H9 (cell line): ENCODE results near the gene EVI5L. TPM values are rescaled to one million over a fixed set of nuclear protein-coding genes. Genes with fewer than 3 reads are reported as not detected.
A peak's percentile ranks its signal among the peaks of the same experiment; 100 is the strongest.

Experiments
- DNase-seq: peaks from one replicate; pipeline ENCODE4 v3.0.0-alpha.2; 2017
- H2AFZ ChIP-seq: one replicate; pipeline ENCODE4 v1.6.1; 2013; ENCODE audit warnings: mild to moderate bottlenecking, low read length, control low read depth, moderate library complexity
- H2AK5ac ChIP-seq: 2 replicates; pipeline ENCODE4 v1.6.1; 2013; ENCODE audit warnings: low read length, control low read depth, mixed read lengths; ENCODE audit not compliant: insufficient read length
- H2BK120ac ChIP-seq: one replicate; pipeline ENCODE4 v1.6.1; 2013; ENCODE audit warnings: low read depth, mild to moderate bottlenecking, low read length, control low read depth, inconsistent platforms; ENCODE audit not compliant: poor library complexity, severe bottlenecking
- H2BK12ac ChIP-seq: 2 replicates; pipeline ENCODE4 v1.6.1; 2013; ENCODE audit warnings: low read length, control low read depth, mixed read lengths, low read depth; ENCODE audit not compliant: insufficient read length
- H2BK15ac ChIP-seq: 2 replicates; pipeline ENCODE4 v1.6.1; 2013; ENCODE audit warnings: low read depth, low read length, control low read depth
- H2BK20ac ChIP-seq: one replicate; pipeline ENCODE4 v1.6.1; 2013; ENCODE audit warnings: low read depth, mild to moderate bottlenecking, low read length, control low read depth, inconsistent platforms; ENCODE audit not compliant: poor library complexity, severe bottlenecking
- H2BK5ac ChIP-seq: 2 replicates; pipeline ENCODE4 v1.6.1; 2013; ENCODE audit warnings: low read length, control low read depth, mixed read lengths; ENCODE audit not compliant: insufficient read length
- H3K14ac ChIP-seq: 2 replicates; pipeline ENCODE4 v1.6.1; 2013; ENCODE audit warnings: low read length, control low read depth; ENCODE audit not compliant: insufficient read depth
- H3K18ac ChIP-seq: 2 replicates; pipeline ENCODE4 v1.6.1; 2013; ENCODE audit warnings: low read depth, mild to moderate bottlenecking, mixed read lengths, low read length, control low read depth; ENCODE audit not compliant: insufficient read length
- H3K23ac ChIP-seq: 2 replicates; pipeline ENCODE4 v1.6.1; 2013; ENCODE audit warnings: low read length, control low read depth, mixed read lengths, low read depth; ENCODE audit not compliant: insufficient read length
- H3K23me2 ChIP-seq: 2 replicates; pipeline ENCODE4 v1.6.1; 2013; ENCODE audit warnings: low read depth, mild to moderate bottlenecking, mixed read lengths, low read length, control low read depth; ENCODE audit not compliant: insufficient read length, poor library complexity, severe bottlenecking
- H3K27ac ChIP-seq: 2 replicates; pipeline ENCODE4 v1.5.1; 2013; ENCODE audit warnings: low read length, control low read depth, mixed read lengths, low read depth; ENCODE audit not compliant: insufficient read length
- H3K27me3 ChIP-seq: 2 replicates; pipeline ENCODE4 v1.6.1; 2013; ENCODE audit warnings: low read length, control low read depth, inconsistent platforms; ENCODE audit not compliant: insufficient read depth
- H3K4ac ChIP-seq: 2 replicates; pipeline ENCODE4 v1.6.1; 2013; ENCODE audit warnings: low read depth, mild to moderate bottlenecking, control low read depth, inconsistent platforms, low read length, moderate library complexity
- H3K4me1 ChIP-seq: 2 replicates; pipeline ENCODE4 v1.6.1; 2013; ENCODE audit warnings: low read length, control low read depth, inconsistent platforms; ENCODE audit not compliant: insufficient read depth
- H3K4me2 ChIP-seq: 2 replicates; pipeline ENCODE4 v1.6.1; 2013; ENCODE audit warnings: low read length, control low read depth, mixed read lengths; ENCODE audit not compliant: insufficient read length, insufficient read depth
- H3K56ac ChIP-seq: 2 replicates; pipeline ENCODE4 v1.6.1; 2013; ENCODE audit warnings: low read depth, mild to moderate bottlenecking, mixed read lengths, low read length, control low read depth; ENCODE audit not compliant: insufficient read length
- H3K79me1 ChIP-seq: 2 replicates; pipeline ENCODE4 v1.6.1; 2013; ENCODE audit warnings: low read depth, mild to moderate bottlenecking, moderate library complexity, low read length, control low read depth, inconsistent platforms; ENCODE audit not compliant: insufficient read depth, poor library complexity, severe bottlenecking
- H3K79me2 ChIP-seq: 2 replicates; pipeline ENCODE4 v1.6.1; 2013; ENCODE audit warnings: low read length, control low read depth, inconsistent platforms; ENCODE audit not compliant: insufficient read depth
- H3K9ac ChIP-seq: 2 replicates; pipeline ENCODE4 v1.6.1; 2013; ENCODE audit warnings: low read length, control low read depth, mixed read lengths; ENCODE audit not compliant: insufficient read length; ENCODE audit errors: extremely low read depth
- H3K9me3 ChIP-seq: one replicate; pipeline ENCODE4 v1.6.1; 2013; ENCODE audit warnings: low read depth, low read length, inconsistent platforms; ENCODE audit not compliant: control insufficient read depth
- H3T11ph ChIP-seq: one replicate; pipeline ENCODE4 v1.6.1; 2013; ENCODE audit warnings: mild to moderate bottlenecking, low read length, control low read depth, inconsistent platforms
- H4K20me1 ChIP-seq: one replicate; pipeline ENCODE4 v1.6.1; 2013; ENCODE audit not compliant: control insufficient read depth, insufficient read length, insufficient read depth
- H4K5ac ChIP-seq: 2 replicates; pipeline ENCODE4 v1.6.1; 2013; ENCODE audit warnings: low read depth, mild to moderate bottlenecking, mixed read lengths, low read length, control low read depth; ENCODE audit not compliant: insufficient read length
- H4K8ac ChIP-seq: replicated peaks from 2 replicates; pipeline ENCODE4 v1.6.1; 2013; ENCODE audit warnings: low read length, control low read depth, mixed read lengths, low read depth; ENCODE audit not compliant: insufficient read length
- H4K91ac ChIP-seq: 2 replicates; pipeline ENCODE4 v1.6.1; 2013; ENCODE audit warnings: low read depth, mild to moderate bottlenecking, moderate library complexity, mixed read lengths, low read length, control low read depth; ENCODE audit not compliant: insufficient read length
- H3K27ac Mint-ChIP-seq, 3 experiments: 2 replicates in 2 of 3; 3 replicates in 1 of 3; pipeline ENCODE4 v1.8.0; 2020 to 2021; ENCODE audit warnings: mixed read lengths in 3 of 3, mild to moderate bottlenecking in 1 of 3, moderate library complexity in 1 of 3
- H3K27me3 Mint-ChIP-seq: 2 replicates; pipeline ENCODE4 v1.8.0; 2021; ENCODE audit warnings: low read depth, mild to moderate bottlenecking, moderate library complexity, mixed read lengths
- H3K36me3 Mint-ChIP-seq, 3 experiments: 2 replicates in 2 of 3; 3 replicates in 1 of 3; pipeline ENCODE4 v1.8.0; 2020 to 2021; ENCODE audit warnings: low read depth in 3 of 3, mixed read lengths in 3 of 3; ENCODE audit not compliant: insufficient read depth in 1 of 3
- H3K4me1 Mint-ChIP-seq, 2 experiments: 2 replicates each; pipeline ENCODE4 v1.8.0; 2020; ENCODE audit warnings: mixed read lengths in 2 of 2
- H3K4me3 Mint-ChIP-seq, 2 experiments: 2 replicates in 1 of 2; 3 replicates in 1 of 2; pipeline ENCODE4 v1.8.0; 2020 to 2021; ENCODE audit warnings: mild to moderate bottlenecking in 2 of 2, mixed read lengths in 2 of 2, moderate library complexity in 1 of 2
- H3K9me3 Mint-ChIP-seq, 2 experiments: 2 replicates in 1 of 2; 3 replicates in 1 of 2; pipeline ENCODE4 v1.8.0; 2020; ENCODE audit warnings: mild to moderate bottlenecking in 2 of 2, mixed read lengths in 2 of 2, moderate library complexity in 1 of 2
- WGBS: extraction: QIAGEN DNeasy Blood & Tissue Kit; methylation state at CpG from one replicate; pipeline ENCODE4 v1.1.7; 2013; ENCODE audit warnings: missing lambda C conversion rate, low lambda C conversion rate, mixed read lengths; ENCODE audit not compliant: insufficient read length; ENCODE audit errors: extremely low coverage; 5-methylcytosine and 5-hydroxymethylcytosine counted together
- total RNA-seq: library from RNA; stranded (reverse); gene quantifications from 2 replicates; pipeline ENCODE4 v1.2.1, GENCODE V29; 2021
- TF ChIP-seq, protein P1 (sequence below): fragments of 200-600 bp; sonication (generic); conservative IDR thresholded peaks from 3 replicates; pipeline ENCODE4 v1.8.0; 2021; ENCODE audit warnings: antibody characterized with exemption, mild to moderate bottlenecking

EVI5L gene
- total RNA-seq, 1 experiment from 2014 or later: 7.1 TPM

DNA sequence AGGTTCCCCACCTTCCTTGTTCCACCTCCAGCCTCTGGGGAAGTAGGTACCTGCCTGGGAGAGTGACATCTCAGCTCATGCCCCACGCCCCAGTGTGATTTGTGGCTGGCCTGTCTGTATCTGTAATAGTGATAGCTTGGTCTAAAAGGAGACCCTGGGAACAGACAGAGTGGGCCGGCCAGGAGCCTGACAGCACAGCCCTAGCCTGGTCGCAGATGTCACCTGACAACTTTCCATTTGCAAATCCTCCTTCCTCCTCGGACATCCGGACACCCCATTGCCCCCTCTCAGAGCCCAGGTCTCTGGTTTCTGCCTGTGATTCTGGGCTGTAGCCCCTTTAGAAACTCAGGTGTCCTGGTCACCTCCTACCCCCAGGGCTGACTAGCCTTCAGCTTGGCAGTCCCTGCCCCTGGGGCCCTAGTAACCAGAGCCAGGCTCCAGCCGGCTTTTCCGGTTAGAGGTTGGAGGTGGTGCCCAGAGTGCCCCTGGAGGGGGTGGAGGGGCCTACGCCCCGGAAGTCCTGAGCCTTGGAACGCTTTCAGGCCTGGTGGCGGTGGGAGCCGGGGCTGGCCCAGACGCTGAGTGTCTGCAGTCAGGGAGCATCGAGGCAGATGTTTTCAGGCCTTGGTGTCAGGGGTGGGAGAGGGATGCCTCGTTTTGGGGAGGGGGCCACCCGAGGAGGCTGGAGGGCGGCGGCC, 64.7 kb downstream of the EVI5L start:
- H4K91ac ChIP-seq: no peak overlapping the region
- H4K8ac ChIP-seq: no peak overlapping the region
- no peak overlapping the region for H3K27ac ChIP-seq
- no peaks in the 10 kb centered on the region for H4K20me1 ChIP-seq
- H2BK12ac ChIP-seq: no peak overlapping the region
- Mint-ChIP-seq H3K4me1 (peaks cover 0 to 6% of the 10 kb centered on the region in 2 experiments; a peak in 2 of 4 replicates), H3K4me3 (no peak overlapping the region), H3K27me3 (peaks cover 3% of the 10 kb centered on the region), H3K36me3 (peaks cover 7 to 13% (median 11%) of the 10 kb centered on the region in 3 experiments; a peak in 6 of 7 replicates), H3K9me3 (no peaks in the 10 kb centered on the region), H3K27ac (no peak overlapping the region)
- DNase-seq: no peak
- no peak overlapping the region for H4K5ac ChIP-seq
- no peak overlapping the region for H3K9ac ChIP-seq
- no peak overlapping the region for H2BK15ac ChIP-seq
- TF ChIP-seq, protein P1, sequence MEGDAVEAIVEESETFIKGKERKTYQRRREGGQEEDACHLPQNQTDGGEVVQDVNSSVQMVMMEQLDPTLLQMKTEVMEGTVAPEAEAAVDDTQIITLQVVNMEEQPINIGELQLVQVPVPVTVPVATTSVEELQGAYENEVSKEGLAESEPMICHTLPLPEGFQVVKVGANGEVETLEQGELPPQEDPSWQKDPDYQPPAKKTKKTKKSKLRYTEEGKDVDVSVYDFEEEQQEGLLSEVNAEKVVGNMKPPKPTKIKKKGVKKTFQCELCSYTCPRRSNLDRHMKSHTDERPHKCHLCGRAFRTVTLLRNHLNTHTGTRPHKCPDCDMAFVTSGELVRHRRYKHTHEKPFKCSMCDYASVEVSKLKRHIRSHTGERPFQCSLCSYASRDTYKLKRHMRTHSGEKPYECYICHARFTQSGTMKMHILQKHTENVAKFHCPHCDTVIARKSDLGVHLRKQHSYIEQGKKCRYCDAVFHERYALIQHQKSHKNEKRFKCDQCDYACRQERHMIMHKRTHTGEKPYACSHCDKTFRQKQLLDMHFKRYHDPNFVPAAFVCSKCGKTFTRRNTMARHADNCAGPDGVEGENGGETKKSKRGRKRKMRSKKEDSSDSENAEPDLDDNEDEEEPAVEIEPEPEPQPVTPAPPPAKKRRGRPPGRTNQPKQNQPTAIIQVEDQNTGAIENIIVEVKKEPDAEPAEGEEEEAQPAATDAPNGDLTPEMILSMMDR: peak; percentile 24; the same call in 1 of the 3 replicates
- no peak overlapping the region for H3K18ac ChIP-seq
- no peak overlapping the region for H3T11ph ChIP-seq
- WGBS: no CpG with 5 or more reads among the region's 18 CpGs
- H3K79me1 ChIP-seq: no peaks in the 10 kb centered on the region
- no peak overlapping the region for H2BK5ac ChIP-seq
- H2AK5ac ChIP-seq: no peak overlapping the region
- H3K4me2 ChIP-seq: no peak overlapping the region
- H3K4ac ChIP-seq: no peak overlapping the region
- no peak overlapping the region for H3K23ac ChIP-seq
- H2BK120ac ChIP-seq: no peak overlapping the region
- H3K14ac ChIP-seq: no peak overlapping the region
- H3K9me3 ChIP-seq: no peaks in the 10 kb centered on the region
- H3K79me2 ChIP-seq: no peaks in the 10 kb centered on the region; the same call in 1 of the 2 replicates
- H3K23me2 ChIP-seq: no peaks in the 10 kb centered on the region
- no peak overlapping the region for H2AFZ ChIP-seq
- no peak overlapping the region for H2BK20ac ChIP-seq
- H3K4me1 ChIP-seq: no peaks in the 10 kb centered on the region
- H3K27me3 ChIP-seq: no peaks in the 10 kb centered on the region
- no peak overlapping the region for H3K56ac ChIP-seq
